Germinal center (tissue), 1 donor: ENCODE data around the gene TEX10.

Experiments
- DNase-seq: peaks from one replicate; pipeline ENCODE4 v3.0.0; 2012; ENCODE audit warnings: mixed read lengths, low spot score

Gene TEX10

GRCh38 chr9:100285080-100285479 lies 67.7 kb downstream of the TEX10 start:
- no peak for DNase-seq

- no peak for DNase-seq
Observed at GRCh38 chr9:100284247-100284646, 68.5 kb downstream of the TEX10 start.

- DNase-seq: no peak
Observed at GRCh38 chr9:100282388-100282719, 70.4 kb downstream of the TEX10 start.

- DNase-seq: no peak
Observed at GRCh38 chr9:100281676-100282387, 70.9 kb downstream of the TEX10 start.

GRCh38 chr9:100281066-100281465 lies 71.7 kb downstream of the TEX10 start:
- DNase-seq: no peak

- DNase-seq: no peak
Observed at GRCh38 chr9:100277166-100277979, 75.4 kb downstream of the TEX10 start.

GRCh38 chr9:100269656-100270055 lies 83.1 kb downstream of the TEX10 start:
- no peak for DNase-seq

GRCh38 chr9:100268271-100268670 lies 84.5 kb downstream of the TEX10 start:
- no peak for DNase-seq

GRCh38 chr9:100267211-100267610 lies 85.5 kb downstream of the TEX10 start:
- DNase-seq: no peak
